Progenitor cell of endocrine pancreas (in vitro differentiated cells): ENCODE measurements around the gene SLC13A4. TPM values are rescaled to one million over a fixed set of nuclear protein-coding genes. Genes with fewer than 3 reads are reported as not detected.

ENCODE experiments used
- DNase-seq: peaks from one replicate; pipeline ENCODE4 v3.0.0; 2021; ENCODE audit warnings: low spot score; ENCODE audit not compliant: unreplicated experiment
- H3K27ac Mint-ChIP-seq: 2 replicates; pipeline ENCODE4 v1.8.0; 2021; ENCODE audit warnings: mild to moderate bottlenecking, moderate library complexity, mixed read lengths
- H3K27me3 Mint-ChIP-seq: 2 replicates; pipeline ENCODE4 v1.8.0; 2021; ENCODE audit warnings: mixed read lengths
- H3K36me3 Mint-ChIP-seq: 2 replicates; pipeline ENCODE4 v1.8.0; 2022; ENCODE audit warnings: mixed read lengths; ENCODE audit not compliant: insufficient read depth
- H3K4me1 Mint-ChIP-seq: 2 replicates; pipeline ENCODE4 v1.8.0; 2021; ENCODE audit warnings: low read depth, mixed read lengths
- H3K4me3 Mint-ChIP-seq: 2 replicates; pipeline ENCODE4 v1.8.0; 2021; ENCODE audit warnings: low read depth, mild to moderate bottlenecking, moderate library complexity, mixed read lengths
- H3K9me3 Mint-ChIP-seq: 2 replicates; pipeline ENCODE4 v1.8.0; 2021; ENCODE audit warnings: low read depth, mixed read lengths
- total RNA-seq: library from RNA; stranded (reverse); gene quantifications from 2 replicates; pipeline ENCODE4 v1.2.1, GENCODE V29; 2021
- TF ChIP-seq, protein P1 (sequence below): fragments of 200-600 bp; sonication (generic); IDR thresholded peaks from one replicate; pipeline ENCODE4 v1.5.0; 2021; ENCODE audit warnings: antibody characterized with exemption, mild to moderate bottlenecking; ENCODE audit not compliant: unreplicated experiment

SLC13A4 gene
- total RNA-seq, 1 donor from 2014 or later, result 0.22 TPM

DNA sequence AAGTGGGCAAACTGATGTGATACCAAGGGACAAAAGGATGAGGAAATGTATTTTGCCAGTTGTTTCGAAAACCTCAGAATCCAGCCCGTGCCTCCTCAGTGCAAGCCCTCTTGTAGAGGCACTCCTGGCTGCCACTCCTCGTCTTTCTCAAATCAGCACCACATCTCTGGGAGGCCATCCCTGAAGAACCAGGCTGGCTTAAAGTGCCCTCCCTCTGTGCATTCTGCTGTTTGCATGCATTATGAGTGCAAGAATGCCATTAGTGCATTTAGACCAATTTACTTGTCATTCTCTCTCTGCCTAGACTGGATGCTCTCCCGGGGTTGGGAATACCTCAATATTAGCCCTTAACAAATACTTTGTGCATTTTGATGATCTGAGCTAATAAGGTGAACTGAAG lies 40.5 kb upstream of the SLC13A4 start:
- Mint-ChIP-seq H3K27me3 (peaks cover 8% of the 10 kb centered on the region), H3K4me1 (peaks cover 18% of the 10 kb centered on the region), H3K9me3 (no peaks in the 10 kb centered on the region), H3K4me3 (no peak overlapping the region), H3K36me3 (no peaks in the 10 kb centered on the region), H3K27ac (no peak overlapping the region)
- DNase-seq, result no peak
- TF ChIP-seq, protein P1, sequence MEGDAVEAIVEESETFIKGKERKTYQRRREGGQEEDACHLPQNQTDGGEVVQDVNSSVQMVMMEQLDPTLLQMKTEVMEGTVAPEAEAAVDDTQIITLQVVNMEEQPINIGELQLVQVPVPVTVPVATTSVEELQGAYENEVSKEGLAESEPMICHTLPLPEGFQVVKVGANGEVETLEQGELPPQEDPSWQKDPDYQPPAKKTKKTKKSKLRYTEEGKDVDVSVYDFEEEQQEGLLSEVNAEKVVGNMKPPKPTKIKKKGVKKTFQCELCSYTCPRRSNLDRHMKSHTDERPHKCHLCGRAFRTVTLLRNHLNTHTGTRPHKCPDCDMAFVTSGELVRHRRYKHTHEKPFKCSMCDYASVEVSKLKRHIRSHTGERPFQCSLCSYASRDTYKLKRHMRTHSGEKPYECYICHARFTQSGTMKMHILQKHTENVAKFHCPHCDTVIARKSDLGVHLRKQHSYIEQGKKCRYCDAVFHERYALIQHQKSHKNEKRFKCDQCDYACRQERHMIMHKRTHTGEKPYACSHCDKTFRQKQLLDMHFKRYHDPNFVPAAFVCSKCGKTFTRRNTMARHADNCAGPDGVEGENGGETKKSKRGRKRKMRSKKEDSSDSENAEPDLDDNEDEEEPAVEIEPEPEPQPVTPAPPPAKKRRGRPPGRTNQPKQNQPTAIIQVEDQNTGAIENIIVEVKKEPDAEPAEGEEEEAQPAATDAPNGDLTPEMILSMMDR, result no peak

DNA sequence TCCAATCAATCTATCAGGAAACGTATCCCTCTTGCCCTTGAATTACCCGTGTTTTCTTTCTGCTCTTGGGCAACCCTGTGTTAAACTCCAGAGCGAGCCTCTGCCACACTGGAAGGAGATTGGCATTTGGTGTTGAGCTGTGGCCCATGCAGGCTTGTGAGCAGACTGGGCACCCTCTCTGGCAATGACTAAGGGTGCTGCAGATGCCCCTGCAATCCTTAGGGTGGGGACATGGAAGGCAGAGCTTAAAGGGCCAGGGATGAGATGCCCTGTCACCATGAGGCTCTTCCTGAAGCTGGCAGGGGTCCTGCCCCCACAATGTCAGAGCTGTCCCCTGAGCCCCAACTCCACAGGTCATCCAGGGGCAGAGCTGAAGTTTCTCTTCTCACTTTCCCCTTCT lies 40.1 kb upstream of the SLC13A4 start:
- H3K27me3 Mint-ChIP-seq, result peaks cover 8% of the 10 kb centered on the region
- H3K4me1 Mint-ChIP-seq, result peaks cover 14% of the 10 kb centered on the region
- H3K36me3 Mint-ChIP-seq, result no peaks in the 10 kb centered on the region
- DNase-seq, result no peak
- H3K4me3 Mint-ChIP-seq, result no peak overlapping the region
- no peak overlapping the region for H3K27ac Mint-ChIP-seq
- H3K9me3 Mint-ChIP-seq, result no peaks in the 10 kb centered on the region
- TF ChIP-seq, protein P1, result no peak

DNA sequence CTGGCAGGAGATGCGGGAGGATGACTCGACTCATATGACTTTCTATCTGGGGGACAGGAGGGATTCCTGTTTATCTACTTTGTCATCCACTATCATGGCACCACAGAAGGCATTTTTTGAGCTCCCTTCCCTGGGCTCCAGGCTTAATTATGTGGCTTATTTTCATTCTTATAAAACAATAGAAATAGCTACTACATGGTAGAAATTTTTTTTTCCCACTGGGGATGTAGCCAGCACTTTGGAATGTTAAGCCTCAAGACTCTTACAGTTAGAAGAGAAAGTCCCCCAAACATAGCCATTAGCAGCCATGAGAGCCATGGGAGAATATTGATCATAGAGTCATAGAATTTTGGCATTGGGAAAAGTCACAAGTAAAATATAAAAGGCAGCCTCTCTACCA lies 35.3 kb upstream of the SLC13A4 start:
- no peaks in the 10 kb centered on the region for H3K9me3 Mint-ChIP-seq
- H3K27ac Mint-ChIP-seq, result no peak overlapping the region

DNA sequence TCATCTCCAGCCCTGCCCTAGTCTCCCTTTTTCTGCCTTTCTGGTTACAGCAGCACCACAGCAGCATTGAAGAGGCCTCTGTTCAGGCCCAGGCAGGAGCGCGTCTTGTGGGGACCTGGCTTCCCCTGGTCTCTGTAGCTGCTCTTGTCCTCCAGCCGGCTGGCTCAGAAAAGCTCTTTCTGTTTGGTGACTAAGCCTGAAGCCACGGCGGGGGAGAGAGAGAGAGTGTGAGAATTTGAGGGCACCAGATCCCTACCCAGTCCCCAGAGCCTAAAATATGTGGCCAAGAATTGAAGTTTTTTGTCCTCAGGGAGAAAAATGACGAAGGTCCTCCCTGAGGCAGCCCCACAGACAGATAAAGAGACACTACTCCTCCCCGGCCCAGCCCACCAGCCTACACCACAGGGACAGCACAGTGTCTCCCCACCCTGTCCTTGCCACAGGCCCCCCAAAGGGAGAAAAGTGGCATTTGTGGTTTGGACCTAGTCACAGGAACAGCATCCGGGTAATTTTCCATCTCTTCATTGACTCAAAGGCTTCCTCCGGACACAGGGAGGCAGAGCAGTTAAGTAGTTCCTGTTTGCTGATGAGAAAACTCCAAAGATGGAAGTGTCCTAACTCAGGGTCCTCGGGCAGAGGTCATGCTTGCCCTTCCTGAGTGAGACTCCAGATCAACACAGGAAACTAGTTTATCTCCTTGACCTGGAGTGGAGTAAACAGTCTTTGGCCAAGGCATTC lies 33.9 kb upstream of the SLC13A4 start:
- TF ChIP-seq, protein P1, result no peak
- Mint-ChIP-seq H3K4me3 (no peak overlapping the region), H3K36me3 (no peaks in the 10 kb centered on the region), H3K27ac (no peak overlapping the region), H3K4me1 (peaks cover 5% of the 10 kb centered on the region), H3K9me3 (no peaks in the 10 kb centered on the region), H3K27me3 (peaks cover 4% of the 10 kb centered on the region)
- no peak for DNase-seq

More for the DNA sequence above, 35.3 kb upstream of the SLC13A4 start:
- peaks cover 6% of the 10 kb centered on the region for H3K27me3 Mint-ChIP-seq
- H3K4me1 Mint-ChIP-seq, result peaks cover 5% of the 10 kb centered on the region
- H3K4me3 Mint-ChIP-seq, result no peak overlapping the region
- no peaks in the 10 kb centered on the region for H3K36me3 Mint-ChIP-seq
- no peak for DNase-seq
- TF ChIP-seq, protein P1, result no peak

DNA sequence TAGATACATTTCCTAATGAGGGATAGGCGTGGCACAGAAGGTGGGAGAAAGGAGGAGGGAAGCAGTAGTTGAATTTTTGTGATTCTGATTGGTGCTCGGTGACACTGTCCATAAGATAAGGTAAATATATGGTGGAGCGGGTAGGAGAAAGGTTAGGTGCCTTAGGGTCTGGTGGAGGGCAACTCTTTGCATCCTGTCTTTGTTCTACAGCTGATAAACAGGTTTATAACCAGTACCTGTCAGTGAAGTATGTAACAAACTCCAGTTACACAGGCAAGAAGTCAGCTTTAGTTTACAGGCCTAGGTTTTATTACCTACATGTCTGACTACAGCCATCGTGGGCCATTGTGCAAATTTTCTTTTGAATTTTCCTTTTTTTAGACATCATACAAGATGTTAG lies 31.5 kb upstream of the SLC13A4 start:
- Mint-ChIP-seq H3K9me3 (no peaks in the 10 kb centered on the region), H3K4me3 (no peak overlapping the region), H3K36me3 (no peaks in the 10 kb centered on the region), H3K27me3 (no peaks in the 10 kb centered on the region), H3K27ac (no peak overlapping the region), H3K4me1 (peaks cover 3% of the 10 kb centered on the region)
- TF ChIP-seq, protein P1, result no peak
- DNase-seq, result no peak
